ENCODE measurements around the gene WNT11.
"Not testable (repeated sequence)": the region's sequence is repeated elsewhere in the genome, so short reads cannot be mapped to it uniquely, and the experiment has no call there.

The WNT11 gene

GRCh38 chr11:76201056-76201455, 5.2 kb downstream of the WNT11 start:
- no peak for DNase-seq

DNA sequence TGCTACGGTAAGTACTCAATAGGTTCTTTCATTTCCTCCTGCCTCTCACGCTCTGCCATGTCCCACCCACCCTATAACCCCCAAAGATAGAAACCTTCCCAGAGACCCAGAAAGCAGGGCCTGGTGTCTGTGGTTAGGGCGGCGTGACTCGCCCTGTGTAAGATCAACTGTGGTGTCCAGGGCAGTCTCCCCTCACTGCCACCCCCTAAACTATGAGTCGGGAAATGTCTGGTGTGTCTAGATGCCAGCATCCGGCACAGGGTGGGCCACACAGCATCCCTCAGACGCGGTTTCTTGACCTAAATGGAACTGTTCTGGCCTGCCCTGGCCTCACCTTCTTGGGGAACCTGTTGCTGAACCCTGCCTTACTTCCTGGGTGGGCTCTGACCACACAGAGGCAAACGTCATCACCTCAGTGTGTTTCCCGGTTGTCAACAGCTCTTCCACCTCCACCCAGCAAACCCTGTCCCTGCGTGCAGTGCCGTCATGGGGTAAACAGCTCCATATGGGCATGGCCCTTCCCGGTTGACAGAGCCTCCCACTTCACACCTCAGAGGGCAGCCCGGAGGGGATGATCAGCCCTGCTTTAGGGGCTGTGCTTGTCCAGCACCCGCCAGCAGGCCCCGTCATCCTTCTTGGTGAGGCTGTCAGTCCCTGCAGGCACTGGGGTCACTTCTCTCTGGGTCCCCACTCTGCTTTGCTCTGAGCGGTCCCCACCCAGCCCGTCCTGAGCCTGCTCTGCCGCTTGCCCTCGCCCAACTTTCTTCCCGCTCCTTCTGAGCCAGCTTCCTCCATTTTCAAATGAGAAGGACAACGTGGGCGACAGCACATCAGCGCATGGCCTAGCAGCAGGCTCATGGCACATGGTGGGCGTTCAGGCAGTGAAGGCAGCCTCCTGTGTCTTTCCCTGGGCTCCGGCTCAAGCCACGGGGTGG, 6.0 kb downstream of the WNT11 start:
- DNase-seq, result no peak

DNA sequence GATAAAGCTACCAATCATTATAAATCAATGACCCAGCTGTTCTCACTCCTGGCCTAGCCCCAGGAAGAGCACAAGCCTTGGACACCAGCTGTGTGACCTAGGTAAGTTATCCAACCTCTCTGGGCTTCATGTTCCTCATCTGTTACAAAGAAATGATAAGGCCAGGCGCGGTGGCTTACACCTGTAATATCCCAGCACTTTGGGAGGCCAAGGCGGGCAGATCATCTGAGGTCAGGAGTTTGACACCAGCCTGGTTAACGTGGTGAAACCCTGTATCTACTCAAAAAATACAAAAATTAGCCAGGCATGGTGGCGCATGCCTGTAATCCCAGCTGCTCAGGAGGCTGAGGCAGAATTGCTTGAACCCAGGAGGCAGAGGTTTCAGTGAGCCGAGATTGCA, 7.6 kb downstream of the WNT11 start:
- not testable (repeated sequence) for DNase-seq

DNA sequence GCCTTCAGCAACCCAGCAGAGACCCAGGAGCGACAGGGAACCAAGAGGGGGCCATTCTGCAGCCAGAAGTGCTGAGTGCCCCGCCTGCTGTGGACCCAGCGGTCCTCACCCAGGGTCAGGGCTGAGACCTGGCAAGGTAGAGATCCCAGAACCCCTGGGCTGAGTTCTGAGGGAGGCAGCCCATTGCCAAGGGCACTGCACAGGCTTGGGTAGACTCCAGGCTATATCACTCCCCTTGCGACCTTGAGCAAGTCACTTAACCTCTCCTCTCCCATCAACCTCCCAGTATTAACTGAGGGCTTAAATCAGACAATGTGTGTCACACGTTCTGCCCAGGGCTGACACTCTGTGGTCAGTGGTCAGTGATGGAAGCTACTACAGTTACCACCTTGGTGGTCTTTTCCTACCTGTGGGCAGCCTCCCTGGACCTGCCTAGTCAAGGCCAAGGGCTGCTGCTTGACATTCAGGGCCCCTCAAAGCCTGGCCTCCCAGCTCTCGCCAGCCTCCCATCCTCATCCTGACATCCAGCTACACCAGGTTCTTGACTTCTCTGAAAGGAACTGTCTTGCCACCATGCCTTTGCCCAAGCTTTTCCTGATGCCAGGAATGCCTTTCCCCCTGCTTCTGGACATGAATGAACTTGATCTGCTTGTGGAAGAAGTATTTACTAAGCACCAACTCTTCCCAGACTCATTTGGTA, 8.2 kb downstream of the WNT11 start:
- no peak for DNase-seq

GRCh38 chr11:76197332-76197731, 9.0 kb downstream of the WNT11 start:
- no peak for DNase-seq

DNA sequence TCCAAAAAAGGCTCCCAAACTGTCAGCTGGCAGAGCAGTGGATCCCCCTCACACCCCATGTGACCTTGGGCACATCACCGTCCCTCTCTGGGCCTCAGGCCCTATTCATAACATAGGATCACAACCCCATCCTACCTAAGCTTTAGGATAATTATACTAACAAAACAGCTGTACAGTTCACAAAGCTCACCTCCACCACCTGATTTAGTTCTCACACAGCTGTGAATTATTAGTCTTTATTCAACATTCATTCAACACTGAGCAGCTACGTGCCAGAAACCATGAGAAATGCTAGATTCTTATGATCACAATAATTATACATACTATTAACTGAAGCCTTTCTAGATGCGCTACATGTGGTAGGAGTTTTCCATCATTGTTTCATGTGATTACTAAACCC, 9.5 kb downstream of the WNT11 start:
- DNase-seq, result no peak

GRCh38 chr11:76194872-76195668, 11.2 kb downstream of the WNT11 start:
- no peak for DNase-seq

GRCh38 chr11:76193219-76193618, 13.1 kb downstream of the WNT11 start:
- no peak for DNase-seq

GRCh38 chr11:76190376-76190775, 15.9 kb downstream of the WNT11 start:
- DNase-seq, result no peak

GRCh38 chr11:76189682-76190081, 16.6 kb downstream of the WNT11 start:
- no peak for DNase-seq

- DNase-seq, result no peak
These were observed 17.4 kb downstream of the WNT11 start for GRCh38 chr11:76188873-76189272.

GRCh38 chr11:76186776-76187279, 19.5 kb downstream of the WNT11 start:
- DNase-seq, result no peak

DNA sequence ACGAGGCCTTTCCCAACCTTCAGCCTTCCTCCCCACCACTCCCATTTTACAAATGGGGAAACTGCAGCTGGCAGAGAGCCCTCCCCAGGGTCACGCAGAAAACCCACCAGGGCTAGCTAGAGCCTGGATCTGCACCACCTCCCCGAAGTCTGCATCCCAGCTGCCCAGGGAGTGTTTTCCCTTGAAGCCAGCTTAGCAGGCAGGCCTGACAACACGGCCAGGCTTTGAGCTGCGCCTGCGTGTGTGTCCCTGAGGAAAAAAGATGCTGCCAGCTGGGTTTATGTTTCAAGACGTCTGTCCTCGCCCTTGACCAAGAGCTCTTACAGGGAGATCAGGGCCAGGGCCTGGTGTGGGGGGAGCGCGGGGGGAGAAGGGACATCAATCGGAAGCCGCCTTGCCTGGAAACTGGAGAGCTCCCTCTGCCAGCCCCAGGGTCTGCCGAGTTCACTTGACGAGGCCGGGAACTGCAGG, 20.3 kb downstream of the WNT11 start:
- DNase-seq, result no peak

- no peak for DNase-seq
These were observed 20.8 kb downstream of the WNT11 start for GRCh38 chr11:76185511-76185910.

DNA sequence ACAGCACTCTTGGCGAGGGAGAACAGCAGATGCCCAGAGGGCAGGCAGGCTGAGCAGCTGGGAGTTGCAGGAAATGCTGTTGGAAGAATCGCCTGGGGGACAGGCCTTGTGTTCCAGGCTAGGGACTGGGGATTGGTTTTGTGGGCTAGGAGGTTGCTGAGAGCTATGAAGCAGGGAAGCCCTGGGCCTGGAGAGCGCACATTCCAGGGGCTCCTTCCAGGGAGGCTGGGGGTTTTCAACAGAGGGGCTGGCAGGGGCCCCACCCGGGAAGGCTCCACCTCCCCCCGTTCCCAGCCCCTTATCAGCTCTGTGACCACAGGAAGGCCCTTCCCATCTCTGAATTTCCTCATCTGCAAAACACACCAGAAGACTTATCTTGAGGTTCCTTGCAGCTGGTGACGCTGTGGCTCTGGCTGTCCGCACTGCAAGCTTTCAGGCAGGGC, 21.7 kb downstream of the WNT11 start:
- no peak for DNase-seq

DNA sequence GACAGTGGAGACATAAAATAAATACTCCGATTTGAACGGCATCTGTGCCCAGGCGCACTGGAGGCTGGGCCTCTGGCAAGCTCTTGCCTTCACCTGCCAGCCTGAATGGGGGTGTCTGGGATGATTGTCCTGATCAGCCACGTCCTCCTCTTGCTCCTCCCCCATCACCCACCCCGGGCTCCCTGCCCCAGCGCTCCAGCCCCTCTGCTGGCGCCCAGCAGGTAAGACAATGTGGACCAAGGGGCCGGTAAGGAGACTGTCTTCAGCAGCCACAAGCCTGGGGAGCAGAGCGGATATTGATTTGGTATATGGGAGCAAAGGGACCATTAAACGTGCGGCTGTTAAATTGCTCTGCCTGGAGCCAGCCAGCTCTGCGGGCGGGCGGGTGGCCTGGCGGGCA, 24.9 kb downstream of the WNT11 start:
- no peak for DNase-seq

- no peak for DNase-seq
These were observed 27.2 kb downstream of the WNT11 start for GRCh38 chr11:76179147-76179546.

DNA sequence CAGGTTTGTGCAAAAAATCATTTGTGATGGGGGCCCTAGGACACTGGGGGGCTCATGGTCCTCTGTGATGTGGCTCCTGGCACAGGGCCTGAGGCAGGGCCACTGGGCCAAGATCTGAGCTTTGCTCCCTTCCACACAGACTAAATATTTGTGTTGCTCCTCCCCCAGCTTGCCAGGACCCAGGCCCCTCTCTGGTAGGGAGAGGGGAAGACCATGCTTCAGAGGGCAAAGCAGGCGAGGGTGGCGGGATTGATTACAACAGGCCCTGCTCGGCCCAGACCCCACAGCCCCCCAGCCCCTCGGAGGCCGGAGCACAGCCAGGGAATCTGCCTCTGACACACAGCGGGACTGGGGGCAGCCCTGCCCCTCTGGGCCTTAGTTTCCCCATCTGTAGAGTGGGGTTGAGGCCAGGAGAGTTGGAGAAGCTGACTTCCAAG, 29.0 kb downstream of the WNT11 start:
- no peak for DNase-seq

GRCh38 chr11:76176463-76176862, 29.8 kb downstream of the WNT11 start:
- DNase-seq, result no peak

DNA sequence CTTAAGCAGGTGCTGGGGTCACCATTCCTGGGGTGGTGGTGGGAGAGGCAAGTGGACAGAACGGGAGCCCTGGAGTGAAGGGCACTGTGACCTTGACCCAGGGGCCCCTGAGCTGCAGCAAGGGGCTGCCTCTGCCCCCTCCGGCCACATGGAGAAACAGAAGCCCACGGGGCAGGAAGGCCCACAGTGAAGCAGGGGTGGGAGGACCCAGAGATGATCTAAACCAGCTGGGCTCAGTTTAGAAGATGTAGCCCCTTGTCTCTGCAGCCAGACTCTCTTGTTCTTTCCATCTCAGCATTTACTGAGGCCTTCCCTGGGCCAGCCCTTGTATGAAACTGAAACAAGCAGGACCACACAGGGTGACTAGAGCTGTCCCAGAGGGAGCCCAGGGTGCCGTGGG, 30.5 kb downstream of the WNT11 start:
- no peak for DNase-seq

DNA sequence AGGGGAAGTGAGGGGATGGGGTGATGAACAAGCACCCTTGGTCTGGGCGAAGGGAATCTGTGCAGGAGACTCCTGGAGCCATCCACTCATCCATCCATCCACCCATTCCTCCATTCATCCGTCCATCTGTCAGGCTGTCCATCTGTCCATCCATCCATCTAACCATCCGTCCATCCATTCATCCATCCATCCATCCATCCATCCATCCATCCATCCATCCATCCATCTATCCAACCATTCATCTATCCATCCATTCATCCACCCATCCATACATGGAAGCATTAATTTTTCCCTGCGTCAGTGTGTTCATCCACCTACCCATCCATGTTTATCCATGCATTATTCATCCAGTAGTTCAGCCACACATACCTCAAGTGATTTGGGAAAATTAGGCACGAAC, 32.0 kb downstream of the WNT11 start:
- DNase-seq, result no peak

- no peak for DNase-seq
These were observed 32.6 kb downstream of the WNT11 start for GRCh38 chr11:76173663-76174062.

DNA sequence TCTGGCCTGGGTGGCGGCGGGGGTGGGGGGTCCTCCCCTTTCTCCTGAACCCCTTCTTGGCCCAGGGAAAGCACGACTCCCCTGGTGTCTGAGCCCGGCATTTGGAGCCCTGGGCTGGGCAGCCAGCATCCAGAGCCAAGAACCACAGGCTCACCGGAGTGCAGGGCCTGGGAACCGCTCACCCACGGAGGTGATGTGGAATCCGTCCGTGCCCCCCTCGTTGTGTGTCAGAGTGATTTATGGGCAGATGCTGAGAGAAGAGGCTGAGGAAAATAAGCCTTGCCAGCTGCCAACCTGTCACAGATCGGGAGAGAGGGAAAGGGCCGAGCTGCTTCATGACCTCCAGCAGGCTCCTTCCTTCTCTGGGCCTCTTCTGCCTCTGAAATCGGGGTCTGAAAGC, 33.7 kb downstream of the WNT11 start:
- DNase-seq, result no peak

Measured in stimulated activated naive CD4-positive, alpha-beta T cell (primary cell).